SK-N-MC (cell line): ENCODE measurements around the gene MBD2.

Experiments used
- EZH2 ChIP-seq: fragments of 200-600 bp; sonication (generic); IDR thresholded peaks from one replicate; pipeline ENCODE4 v1.6.1; 2017; ENCODE audit warnings: antibody characterized with exemption
- POLR2AphosphoS5 ChIP-seq: IDR thresholded peaks from 2 replicates; pipeline ENCODE4 v1.6.1; 2012; ENCODE audit warnings: mild to moderate bottlenecking, low read depth, low read length, borderline replicate concordance

- TF ChIP-seq POLR2AphosphoS5 (no peak), EZH2 (no peak)
Observed at GRCh38 chr18:54228364-54228763, 3.9 kb upstream of the MBD2 start.
